ENCODE data around the gene PPP3CA. TPM values are rescaled to one million over a fixed set of nuclear protein-coding genes. Genes with fewer than 3 reads are reported as not detected.

Gene PPP3CA
- total RNA-seq, 4 donors from 2014 or later = 41.1 to 69.5 (median 53.6) TPM

- TF ChIP-seq, protein P1, sequence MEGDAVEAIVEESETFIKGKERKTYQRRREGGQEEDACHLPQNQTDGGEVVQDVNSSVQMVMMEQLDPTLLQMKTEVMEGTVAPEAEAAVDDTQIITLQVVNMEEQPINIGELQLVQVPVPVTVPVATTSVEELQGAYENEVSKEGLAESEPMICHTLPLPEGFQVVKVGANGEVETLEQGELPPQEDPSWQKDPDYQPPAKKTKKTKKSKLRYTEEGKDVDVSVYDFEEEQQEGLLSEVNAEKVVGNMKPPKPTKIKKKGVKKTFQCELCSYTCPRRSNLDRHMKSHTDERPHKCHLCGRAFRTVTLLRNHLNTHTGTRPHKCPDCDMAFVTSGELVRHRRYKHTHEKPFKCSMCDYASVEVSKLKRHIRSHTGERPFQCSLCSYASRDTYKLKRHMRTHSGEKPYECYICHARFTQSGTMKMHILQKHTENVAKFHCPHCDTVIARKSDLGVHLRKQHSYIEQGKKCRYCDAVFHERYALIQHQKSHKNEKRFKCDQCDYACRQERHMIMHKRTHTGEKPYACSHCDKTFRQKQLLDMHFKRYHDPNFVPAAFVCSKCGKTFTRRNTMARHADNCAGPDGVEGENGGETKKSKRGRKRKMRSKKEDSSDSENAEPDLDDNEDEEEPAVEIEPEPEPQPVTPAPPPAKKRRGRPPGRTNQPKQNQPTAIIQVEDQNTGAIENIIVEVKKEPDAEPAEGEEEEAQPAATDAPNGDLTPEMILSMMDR (IDR thresholded peaks at IDR 0.05; ENCODE audit: low read depth) = no peak
Measured at GRCh38 chr4:101188906-101189305, 158.4 kb downstream of the PPP3CA start.

GRCh38 chr4:101187841-101188240 is 159.5 kb downstream of the PPP3CA start:
- TF ChIP-seq, protein P1 (IDR thresholded peaks at IDR 0.05; ENCODE audit: low read depth) = no peak

- TF ChIP-seq, protein P1 (IDR thresholded peaks at IDR 0.05; ENCODE audit: low read depth) = no peak
Measured at GRCh38 chr4:101186567-101187184, 160.7 kb downstream of the PPP3CA start.

- TF ChIP-seq, protein P1 (IDR thresholded peaks at IDR 0.05; ENCODE audit: low read depth) = no peak
Measured at GRCh38 chr4:101184668-101185067, 162.7 kb downstream of the PPP3CA start.

DNA sequence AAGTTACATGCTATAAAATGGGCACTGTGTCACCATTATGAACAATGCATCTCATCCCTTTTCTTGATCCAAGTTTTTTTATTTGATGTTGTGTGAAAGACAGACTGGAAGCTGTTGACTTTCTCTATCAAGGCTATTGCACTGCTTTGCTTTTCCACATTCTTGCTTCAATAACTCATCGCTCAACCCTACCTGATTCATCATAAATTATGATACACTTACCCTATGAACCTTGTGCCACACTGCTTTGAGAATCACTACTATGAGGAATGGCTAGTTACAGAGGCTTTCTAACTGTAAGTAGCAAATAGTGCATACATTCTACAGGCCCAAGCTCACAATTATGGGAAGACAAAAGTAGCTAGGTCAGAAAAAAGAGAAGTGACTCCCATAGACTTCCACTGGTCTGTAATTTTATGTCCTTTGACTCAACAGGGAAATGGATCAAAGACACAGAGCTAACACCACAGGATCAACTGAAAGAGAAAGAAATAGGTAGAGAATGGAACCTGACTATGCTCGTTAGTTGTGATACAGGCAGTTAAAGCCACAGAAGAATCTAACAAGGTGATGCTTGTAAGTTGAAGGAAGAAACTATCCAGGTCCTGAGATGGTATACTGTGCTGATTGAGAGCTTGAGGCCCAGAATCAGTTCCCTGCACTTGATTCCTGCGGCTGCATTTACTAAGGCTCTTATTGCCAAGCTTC is 163.5 kb downstream of the PPP3CA start:
- TF ChIP-seq, protein P1 (IDR thresholded peaks at IDR 0.05; ENCODE audit: low read depth) = no peak

- TF ChIP-seq, protein P1 (IDR thresholded peaks at IDR 0.05; ENCODE audit: low read depth) = no peak
Measured at GRCh38 chr4:101183221-101183620, 164.1 kb downstream of the PPP3CA start.

GRCh38 chr4:101178731-101179130 is 168.6 kb downstream of the PPP3CA start:
- TF ChIP-seq, protein P1 (IDR thresholded peaks at IDR 0.05; ENCODE audit: low read depth) = no peak
